IPS-NIHi11 (cell line): Measurements from ENCODE around the gene PGRMC2.

Source experiments
- DNase-seq: peaks from one replicate; pipeline ENCODE4 v3.0.0; 2012; ENCODE audit warnings: mixed read lengths, low spot score

Gene PGRMC2

GRCh38 chr4:128287141-128287870 is at the start of gene PGRMC2:
Gene PGRMC2 (minus strand): TSS chr4:128287813. CDS start chr4:128287790, 23 bp downstream.
- peak; percentile 54 for DNase-seq

- no peak for DNase-seq
These were observed 47.9 kb upstream of the PGRMC2 start for GRCh38 chr4:128335541-128335940.

- DNase-seq = no peak
These were observed 46.6 kb upstream of the PGRMC2 start for GRCh38 chr4:128334256-128334655.

- no peak for DNase-seq
These were observed 45.9 kb upstream of the PGRMC2 start for GRCh38 chr4:128333309-128334018.

GRCh38 chr4:128332081-128332480 is 44.5 kb upstream of the PGRMC2 start:
- DNase-seq = no peak

- DNase-seq = no peak
These were observed 42.0 kb upstream of the PGRMC2 start for GRCh38 chr4:128329638-128330037.

GRCh38 chr4:128328106-128328505 is 40.5 kb upstream of the PGRMC2 start:
- no peak for DNase-seq

- no peak for DNase-seq
These were observed 35.8 kb upstream of the PGRMC2 start for GRCh38 chr4:128323401-128323800.

- no peak for DNase-seq
These were observed 35.4 kb upstream of the PGRMC2 start for GRCh38 chr4:128322986-128323385.

GRCh38 chr4:128322311-128322710 is 34.7 kb upstream of the PGRMC2 start:
- DNase-seq = no peak

GRCh38 chr4:128320656-128321055 is 33.0 kb upstream of the PGRMC2 start:
- DNase-seq = no peak

- no peak for DNase-seq
These were observed 28.3 kb upstream of the PGRMC2 start for GRCh38 chr4:128315756-128316520.

GRCh38 chr4:128311659-128312403 is 24.2 kb upstream of the PGRMC2 start:
- no peak for DNase-seq

- DNase-seq = peak; percentile 29
These were observed 22.7 kb upstream of the PGRMC2 start for GRCh38 chr4:128310266-128310697.

GRCh38 chr4:128309585-128309984 is 22.0 kb upstream of the PGRMC2 start:
- DNase-seq = no peak

- DNase-seq = no peak
These were observed 21.4 kb upstream of the PGRMC2 start for GRCh38 chr4:128308986-128309385.

GRCh38 chr4:128307123-128307571 is 19.5 kb upstream of the PGRMC2 start:
- no peak for DNase-seq

GRCh38 chr4:128305942-128306341 is 18.3 kb upstream of the PGRMC2 start:
- no peak for DNase-seq

GRCh38 chr4:128303986-128304385 is 16.4 kb upstream of the PGRMC2 start:
- DNase-seq = no peak

GRCh38 chr4:128303405-128303785 is 15.8 kb upstream of the PGRMC2 start:
- no peak for DNase-seq

GRCh38 chr4:128301979-128302378 is 14.4 kb upstream of the PGRMC2 start:
- DNase-seq = no peak

GRCh38 chr4:128299848-128300247 is 12.2 kb upstream of the PGRMC2 start:
- no peak for DNase-seq
